ENCODE data around the gene CCDC91.
"Not testable (repeated sequence)": the region's sequence is repeated elsewhere in the genome, so short reads cannot be mapped to it uniquely, and the experiment has no call there.

Gene CCDC91

GRCh38 chr12:28479097-28479496 lies 288.8 kb downstream of the CCDC91 start:
- DNase-seq, result not testable (repeated sequence)

- no peak for DNase-seq
These were observed 289.4 kb downstream of the CCDC91 start for GRCh38 chr12:28479683-28480082.

- no peak for DNase-seq
These were observed 293.9 kb downstream of the CCDC91 start for GRCh38 chr12:28484156-28484555.

- no peak for DNase-seq
These were observed 296.3 kb downstream of the CCDC91 start for GRCh38 chr12:28486521-28486920.

- no peak for DNase-seq
These were observed 299.0 kb downstream of the CCDC91 start for GRCh38 chr12:28489246-28489645.

- no peak for DNase-seq
These were observed 307.7 kb downstream of the CCDC91 start for GRCh38 chr12:28497889-28498411.

- DNase-seq, result no peak
These were observed 308.6 kb downstream of the CCDC91 start for GRCh38 chr12:28498850-28499249.

- DNase-seq, result no peak
These were observed 310.2 kb downstream of the CCDC91 start for GRCh38 chr12:28500373-28501024.

- no peak for DNase-seq
These were observed 316.0 kb downstream of the CCDC91 start for GRCh38 chr12:28506271-28506670.

GRCh38 chr12:28507033-28507432 lies 316.8 kb downstream of the CCDC91 start:
- DNase-seq, result no peak

GRCh38 chr12:28507867-28508266 lies 317.6 kb downstream of the CCDC91 start:
- no peak for DNase-seq

GRCh38 chr12:28512406-28512805 lies 322.1 kb downstream of the CCDC91 start:
- DNase-seq, result no peak

- DNase-seq, result no peak
These were observed 322.6 kb downstream of the CCDC91 start for GRCh38 chr12:28512876-28513275.

- no peak for DNase-seq
These were observed 323.7 kb downstream of the CCDC91 start for GRCh38 chr12:28513983-28514382.

- no peak for DNase-seq
These were observed 326.8 kb downstream of the CCDC91 start for GRCh38 chr12:28517101-28517500.

GRCh38 chr12:28527631-28528249 lies 337.5 kb downstream of the CCDC91 start:
- no peak for DNase-seq

- no peak for DNase-seq
These were observed 345.0 kb downstream of the CCDC91 start for GRCh38 chr12:28535216-28535615.

GRCh38 chr12:28536088-28536487 lies 345.8 kb downstream of the CCDC91 start:
- no peak for DNase-seq

GRCh38 chr12:28537474-28537873 lies 347.2 kb downstream of the CCDC91 start:
- no peak for DNase-seq

- no peak for DNase-seq
These were observed 349.6 kb downstream of the CCDC91 start for GRCh38 chr12:28539691-28540323.

GRCh38 chr12:28540324-28540714 lies 350.1 kb downstream of the CCDC91 start:
- no peak for DNase-seq

GRCh38 chr12:28543021-28543890 lies 353.0 kb downstream of the CCDC91 start:
- no peak for DNase-seq

Data from NCI-H345 (cell line).